ENCODE data around the gene HOXA4. TPM values are rescaled to one million over a fixed set of nuclear protein-coding genes. Genes with fewer than 3 reads are reported as not detected.

The HOXA4 gene
- total RNA-seq, 2 donors from 2014 or later = 0.59 to 1.2 TPM

GRCh38 chr7:27159266-27160144, 28.9 kb upstream of the HOXA4 start:
- Histone ChIP-seq H3K4me3 (no peak overlapping the region), H3K36me3 (no peaks in the 10 kb centered on the region)

GRCh38 chr7:27158436-27159265, 28.1 kb upstream of the HOXA4 start:
- TF ChIP-seq CTCF (IDR thresholded peaks at IDR 0.05) = no peak
- H3K27ac ChIP-seq = no peak overlapping the region
- H3K9me3 ChIP-seq = no peaks in the 10 kb centered on the region
- peaks cover 0 to 49% of the 10 kb centered on the region in 2 donors for H3K4me1 ChIP-seq
- peaks cover 47 to 82% of the 10 kb centered on the region in 2 donors for H3K27me3 ChIP-seq
- H3K36me3 ChIP-seq = no peaks in the 10 kb centered on the region
- H3K4me3 ChIP-seq = no peak overlapping the region
- no peak for DNase-seq (ENCODE audit: low spot score)

More at GRCh38 chr7:27159266-27160144, 28.9 kb upstream of the HOXA4 start:
- H3K4me1 ChIP-seq = peaks cover 0 to 53% of the 10 kb centered on the region in 2 donors
- no peak for DNase-seq (ENCODE audit: low spot score)
- no peaks in the 10 kb centered on the region for H3K9me3 ChIP-seq
- no peak for TF ChIP-seq CTCF (IDR thresholded peaks at IDR 0.05)
- H3K27ac ChIP-seq = no peak overlapping the region
- peaks cover 53 to 82% of the 10 kb centered on the region in 2 donors for H3K27me3 ChIP-seq

- Histone ChIP-seq H3K27ac (no peak overlapping the region), H3K27me3 (peaks cover 52 to 85% of the 10 kb centered on the region in 2 donors)
- no peak for DNase-seq (ENCODE audit: low spot score)
Observed at GRCh38 chr7:27157702-27158431, 27.3 kb upstream of the HOXA4 start.

GRCh38 chr7:27156916-27157701, 26.6 kb upstream of the HOXA4 start:
- no peak for TF ChIP-seq CTCF (IDR thresholded peaks at IDR 0.05)
- Histone ChIP-seq H3K36me3 (no peaks in the 10 kb centered on the region), H3K4me1 (peaks cover 0 to 57% of the 10 kb centered on the region in 2 donors), H3K9me3 (no peaks in the 10 kb centered on the region), H3K4me3 (peak overlapping the region in 1 of 2 donors; percentile 13), H3K27me3 (peaks cover 59 to 88% of the 10 kb centered on the region in 2 donors), H3K27ac (no peak overlapping the region)
- no peak for DNase-seq (ENCODE audit: low spot score)

More at GRCh38 chr7:27157702-27158431, 27.3 kb upstream of the HOXA4 start:
- TF ChIP-seq CTCF (IDR thresholded peaks at IDR 0.05) = no peak
- no peak overlapping the region for H3K4me3 ChIP-seq
- H3K4me1 ChIP-seq = peaks cover 0 to 49% of the 10 kb centered on the region in 2 donors
- H3K9me3 ChIP-seq = no peaks in the 10 kb centered on the region
- H3K36me3 ChIP-seq = no peaks in the 10 kb centered on the region

- H3K27ac ChIP-seq = no peak within 1 kb of the TSS
Observed at GRCh38 chr7:27156508-27156898, 25.9 kb upstream of the HOXA4 start, which contains the start of gene HOXA7. TSS of gene HOXA7 (minus strand) at chr7:27156675. CDS start at chr7:27156545, 130 bp downstream.

More at GRCh38 chr7:27156508-27156898, 25.9 kb upstream of the HOXA4 start, which contains the start of gene HOXA7:
- no peak for TF ChIP-seq CTCF (IDR thresholded peaks at IDR 0.05)
- H3K36me3 ChIP-seq = no peaks in the 10 kb centered on the region
- peak within 1 kb of the TSS in 1 of 2 donors; percentile 13 for H3K4me3 ChIP-seq
- H3K9me3 ChIP-seq = no peaks in the 10 kb centered on the region
- H3K27me3 ChIP-seq = peaks cover 64 to 88% of the 10 kb centered on the region in 2 donors
- no peak for DNase-seq (ENCODE audit: low spot score)
- H3K4me1 ChIP-seq = peaks cover 0 to 58% of the 10 kb centered on the region in 2 donors
